ENCODE data around the gene TRPM4.
"Not testable (repeated sequence)": the region's sequence is repeated elsewhere in the genome, so short reads cannot be mapped to it uniquely, and the experiment has no call there.

TRPM4 gene

GRCh38 chr19:49216071-49216470 is 58.5 kb downstream of the TRPM4 start:
- Histone ChIP-seq H3K36me3 (no peaks in the 10 kb centered on the region), H3K27me3 (peaks cover 5% of the 10 kb centered on the region), H3K4me1 (ENCODE audit: control insufficient read depth in 1 of 2, insufficient read depth in 1 of 2, low read depth in 1 of 2, low read length in 1 of 2) (no peaks in the 10 kb centered on the region), H3K9me3 (no peaks in the 10 kb centered on the region), H3K4me3 (ENCODE audit: low read depth in 1 of 2, low read length in 1 of 2) (no peak overlapping the region), H3K27ac (no peak overlapping the region)
- TF ChIP-seq CTCF (IDR thresholded peaks at IDR 0.05), result no peak

GRCh38 chr19:49217382-49217781 is 59.8 kb downstream of the TRPM4 start:
- Histone ChIP-seq H3K27ac (no peak overlapping the region), H3K36me3 (no peaks in the 10 kb centered on the region), H3K4me1 (ENCODE audit: control insufficient read depth in 1 of 2, insufficient read depth in 1 of 2, low read depth in 1 of 2, low read length in 1 of 2) (no peaks in the 10 kb centered on the region), H3K9me3 (no peaks in the 10 kb centered on the region), H3K4me3 (ENCODE audit: low read depth in 1 of 2, low read length in 1 of 2) (no peak overlapping the region), H3K27me3 (peaks cover 4% of the 10 kb centered on the region)
- TF ChIP-seq CTCF (IDR thresholded peaks at IDR 0.05), result no peak

GRCh38 chr19:49222011-49222410 is 64.4 kb downstream of the TRPM4 start:
- Histone ChIP-seq H3K36me3 (no peaks in the 10 kb centered on the region), H3K27me3 (peaks cover 9% of the 10 kb centered on the region), H3K4me3 (ENCODE audit: low read depth in 1 of 2, low read length in 1 of 2) (no peak overlapping the region), H3K27ac (no peak overlapping the region), H3K9me3 (no peaks in the 10 kb centered on the region), H3K4me1 (ENCODE audit: control insufficient read depth in 1 of 2, insufficient read depth in 1 of 2, low read depth in 1 of 2, low read length in 1 of 2) (no peaks in the 10 kb centered on the region)
- TF ChIP-seq CTCF (IDR thresholded peaks at IDR 0.05), result no peak

- no peak overlapping the region for H3K4me3 ChIP-seq (ENCODE audit: low read depth in 1 of 2, low read length in 1 of 2)
- H3K4me1 ChIP-seq (ENCODE audit: control insufficient read depth in 1 of 2, insufficient read depth in 1 of 2, low read depth in 1 of 2, low read length in 1 of 2), result no peaks in the 10 kb centered on the region
- no peak for TF ChIP-seq CTCF (IDR thresholded peaks at IDR 0.05)
- no peaks in the 10 kb centered on the region for H3K9me3 ChIP-seq
- H3K27me3 ChIP-seq, result peaks cover 6% of the 10 kb centered on the region
- H3K27ac ChIP-seq, result no peak overlapping the region
- H3K36me3 ChIP-seq, result no peaks in the 10 kb centered on the region
Measured at GRCh38 chr19:49222528-49222927, 64.9 kb downstream of the TRPM4 start.

GRCh38 chr19:49223472-49223871 is 65.9 kb downstream of the TRPM4 start:
- Histone ChIP-seq H3K27ac (no peak overlapping the region), H3K36me3 (no peaks in the 10 kb centered on the region), H3K27me3 (peaks cover 12% of the 10 kb centered on the region), H3K4me3 (ENCODE audit: low read depth in 1 of 2, low read length in 1 of 2) (no peak overlapping the region), H3K9me3 (no peaks in the 10 kb centered on the region), H3K4me1 (ENCODE audit: control insufficient read depth in 1 of 2, insufficient read depth in 1 of 2, low read depth in 1 of 2, low read length in 1 of 2) (no peaks in the 10 kb centered on the region)
- no peak for TF ChIP-seq CTCF (IDR thresholded peaks at IDR 0.05)

GRCh38 chr19:49224441-49224840 is 66.8 kb downstream of the TRPM4 start:
- peaks cover 12% of the 10 kb centered on the region for H3K27me3 ChIP-seq
- not testable (repeated sequence) for H3K4me1 ChIP-seq (ENCODE audit: control insufficient read depth in 1 of 2, insufficient read depth in 1 of 2, low read depth in 1 of 2, low read length in 1 of 2); H3K4me3 ChIP-seq (ENCODE audit: low read depth in 1 of 2, low read length in 1 of 2); H3K36me3 ChIP-seq; H3K27ac ChIP-seq; H3K9me3 ChIP-seq
